T-helper 1 cell (primary cell): ENCODE data around the gene ADPRH.
"Not testable (repeated sequence)": the region's sequence is repeated elsewhere in the genome, so short reads cannot be mapped to it uniquely, and the experiment has no call there.

ENCODE experiments used
- DNase-seq, 5 donors: peaks; one replicate each; pipeline ENCODE4 v3.0.0-alpha.2; 2012 to 2020
- total RNA-seq, 4 donors: gene quantifications; one replicate each; lab custom pipeline; 2026; lab: John Stamatoyannopoulos, UW

The ADPRH gene
- total RNA-seq: 0.59 to 2.1 (median 1.5) reads per million in 4 donors

GRCh38 chr3:119579366-119580066, at the start of gene ADPRH:
ADPRH (plus strand) TSS chr3:119579492; CDS start chr3:119582170, 2,678 bp downstream.
- DNase-seq: peak in 4 of 5 donors; percentile 18 to 56 (median 34)

GRCh38 chr3:119529883-119530282, 49.4 kb upstream of the ADPRH start:
- DNase-seq: no peak

- DNase-seq: no peak
Measured at GRCh38 chr3:119530456-119530855, 48.8 kb upstream of the ADPRH start.

- DNase-seq: no peak
Measured at GRCh38 chr3:119531151-119531550, 48.1 kb upstream of the ADPRH start.

GRCh38 chr3:119534296-119534695, 45.0 kb upstream of the ADPRH start:
- DNase-seq: no peak

GRCh38 chr3:119536757-119537156, 42.5 kb upstream of the ADPRH start:
- no peak for DNase-seq

GRCh38 chr3:119538772-119539171, 40.5 kb upstream of the ADPRH start:
- no peak for DNase-seq

- DNase-seq: no peak
Measured at GRCh38 chr3:119541547-119541946, 37.7 kb upstream of the ADPRH start.

GRCh38 chr3:119542168-119542767, 37.0 kb upstream of the ADPRH start:
- no peak for DNase-seq

- DNase-seq: no peak
Measured at GRCh38 chr3:119543147-119543546, 36.1 kb upstream of the ADPRH start.

GRCh38 chr3:119547227-119547626, 32.1 kb upstream of the ADPRH start:
- DNase-seq: no peak

GRCh38 chr3:119548341-119548740, 31.0 kb upstream of the ADPRH start:
- DNase-seq: no peak

- no peak for DNase-seq
Measured at GRCh38 chr3:119550192-119550910, 28.9 kb upstream of the ADPRH start.

- DNase-seq: no peak
Measured at GRCh38 chr3:119551598-119551997, 27.7 kb upstream of the ADPRH start.

GRCh38 chr3:119552928-119553327, 26.4 kb upstream of the ADPRH start:
- not testable (repeated sequence) for DNase-seq

GRCh38 chr3:119553823-119554415, 25.4 kb upstream of the ADPRH start:
- DNase-seq: no peak

- no peak for DNase-seq
Measured at GRCh38 chr3:119555309-119555735, 24.0 kb upstream of the ADPRH start.

GRCh38 chr3:119555929-119556328, 23.4 kb upstream of the ADPRH start:
- DNase-seq: no peak

- DNase-seq: no peak
Measured at GRCh38 chr3:119557192-119557876, 22.0 kb upstream of the ADPRH start.

- DNase-seq: peak in 1 of 5 donors; percentile 45
Measured at GRCh38 chr3:119557877-119558269, 21.4 kb upstream of the ADPRH start.

GRCh38 chr3:119558626-119559317, 20.5 kb upstream of the ADPRH start:
- no peak for DNase-seq

GRCh38 chr3:119559441-119559963, 19.8 kb upstream of the ADPRH start, which contains the start of gene CD80:
CD80 (minus strand) TSS chr3:119559614; CDS start chr3:119557728, 1,886 bp downstream.
- DNase-seq: peak in 4 of 5 donors; percentile 18 to 83 (median 28)
